Amniotic epithelial cell (primary cell): Measurements from ENCODE around the gene DNAH14.
"Not testable (repeated sequence)": the region's sequence is repeated elsewhere in the genome, so short reads cannot be mapped to it uniquely, and the experiment has no call there.

Experiments
- DNase-seq: peaks from one replicate; pipeline ENCODE4 v3.0.0-alpha.2; 2010; ENCODE audit warnings: low read depth

The DNAH14 gene

DNA sequence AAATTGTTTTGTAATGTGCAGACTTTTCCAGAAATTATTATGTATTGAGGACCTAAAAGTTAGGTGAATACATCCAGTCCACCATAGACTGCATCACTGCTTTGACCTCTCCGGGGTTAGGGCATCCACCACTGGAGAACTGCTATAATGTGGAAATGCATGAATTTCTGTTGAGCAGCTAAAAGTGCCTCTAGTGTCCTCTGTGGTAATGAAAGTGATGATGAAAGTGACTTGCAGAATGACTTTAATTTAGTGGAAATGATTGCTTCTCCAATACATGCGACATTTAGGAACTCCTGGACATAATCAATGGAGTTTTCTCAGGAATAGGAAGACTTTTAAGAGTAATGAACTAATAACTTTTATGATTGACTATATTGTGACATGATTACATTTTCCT, 327.6 kb downstream of the DNAH14 start:
- no peak for DNase-seq

DNA sequence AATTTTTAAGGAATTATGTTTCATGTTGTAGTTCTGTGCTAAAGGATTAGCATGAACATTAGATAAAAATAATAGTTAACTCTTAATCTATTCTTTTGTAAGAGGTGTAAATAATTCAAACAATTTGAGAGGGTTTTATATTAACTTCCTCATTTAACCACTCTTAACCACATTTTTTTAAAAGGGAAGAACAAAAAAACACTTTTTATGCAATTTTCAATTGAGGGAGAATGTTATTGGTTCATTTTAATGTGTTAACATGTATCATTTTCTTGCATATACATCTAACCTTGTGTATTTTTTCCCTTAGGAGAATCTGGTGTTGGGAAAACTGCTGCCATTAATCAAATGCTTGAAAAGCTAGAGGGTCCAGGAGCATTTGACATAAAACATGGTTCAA, 329.3 kb downstream of the DNAH14 start:
- DNase-seq = no peak

DNA sequence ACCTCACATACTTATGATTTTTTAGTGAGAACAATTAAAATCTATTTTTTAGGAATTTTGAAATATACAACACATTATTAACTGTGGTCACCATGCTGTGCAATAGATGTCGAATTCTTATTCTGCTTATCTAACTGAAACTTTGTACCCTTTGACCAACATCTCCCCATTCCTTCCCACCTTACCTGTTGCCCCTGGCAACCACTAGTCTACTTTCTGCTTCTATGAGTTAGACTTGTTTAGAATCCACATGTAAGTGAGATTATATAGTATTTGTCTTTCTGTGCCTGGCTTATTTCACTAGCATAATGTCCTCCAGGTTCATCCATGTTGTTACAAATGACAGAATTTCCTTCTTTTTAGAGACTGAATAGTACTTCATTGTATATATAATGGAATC, 330.1 kb downstream of the DNAH14 start:
- DNase-seq = no peak

DNA sequence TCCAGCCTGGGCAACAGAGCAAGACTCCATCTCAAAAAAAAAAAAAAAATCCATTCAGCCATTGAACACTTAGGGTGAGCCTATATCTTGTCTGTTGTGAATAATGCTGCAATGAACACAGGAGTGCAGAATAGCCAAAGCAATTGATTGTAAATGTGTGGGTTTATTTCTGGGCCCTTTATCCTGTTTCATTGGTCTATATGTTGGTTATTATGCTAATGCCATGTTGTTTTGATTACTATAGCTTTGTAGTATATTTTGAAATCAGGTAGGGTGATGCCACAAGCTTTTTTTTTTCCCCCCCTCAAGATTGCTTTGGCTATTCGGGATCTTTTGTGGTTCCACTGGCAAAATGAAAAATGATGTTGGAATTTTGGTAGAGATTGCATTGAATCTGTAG, 330.8 kb downstream of the DNAH14 start:
- DNase-seq = no peak

DNA sequence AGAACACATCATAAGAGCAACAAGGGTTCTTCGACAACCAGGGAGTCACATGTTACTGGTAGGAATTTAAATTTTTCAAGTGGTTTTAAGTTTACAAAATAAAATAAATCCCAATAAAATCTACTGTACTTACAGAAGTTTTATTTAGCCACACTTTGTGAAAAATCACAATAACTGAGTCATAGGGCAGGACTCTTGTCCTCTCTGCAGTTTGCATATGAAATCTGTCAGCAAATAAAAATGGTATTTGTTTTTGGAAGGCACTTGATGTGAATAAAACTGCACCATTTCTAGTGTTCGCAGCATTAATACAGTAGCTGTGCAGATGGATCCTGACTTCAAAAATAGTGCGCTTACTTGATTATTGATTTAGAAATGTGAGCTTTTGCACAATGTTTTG, 348.0 kb downstream of the DNAH14 start:
- no peak for DNase-seq

DNA sequence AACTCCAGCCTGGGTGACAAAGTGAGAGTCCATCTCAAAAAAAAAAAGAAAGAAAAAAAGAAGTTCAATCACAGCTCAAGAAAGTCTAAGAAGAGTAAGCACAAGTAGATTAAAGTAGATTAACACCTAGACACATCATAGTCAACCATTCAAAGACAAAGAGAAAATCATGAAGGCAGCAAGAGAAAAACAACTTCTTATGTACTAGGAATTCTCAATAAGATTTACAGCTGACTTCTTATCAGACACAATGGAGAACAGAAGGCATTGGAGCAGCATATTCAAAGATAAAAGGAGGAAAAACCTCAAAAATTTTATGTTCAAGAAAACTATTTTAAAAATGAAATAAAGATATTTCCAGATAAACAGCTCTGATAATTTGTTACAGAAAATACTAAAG, 351.1 kb downstream of the DNAH14 start:
- DNase-seq = peak; percentile 3

DNA sequence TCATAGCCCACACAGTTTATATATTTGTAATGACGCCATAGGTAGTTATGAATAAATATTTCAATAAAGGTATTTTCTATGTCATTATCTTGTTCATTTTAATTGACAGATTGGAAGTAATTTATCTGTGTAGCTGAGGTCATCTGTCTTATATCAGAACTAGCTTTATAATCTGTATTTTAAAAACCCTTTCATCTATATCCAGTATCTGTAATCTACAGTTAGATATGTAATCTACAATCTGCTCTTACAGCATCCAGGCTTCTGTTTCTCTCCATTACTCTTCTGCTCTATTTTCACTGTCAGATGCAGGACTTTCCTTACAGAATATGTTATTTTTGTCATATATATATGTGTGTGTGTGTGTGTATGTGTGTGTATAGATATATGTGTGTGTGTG, 360.8 kb downstream of the DNAH14 start:
- DNase-seq = no peak

DNA sequence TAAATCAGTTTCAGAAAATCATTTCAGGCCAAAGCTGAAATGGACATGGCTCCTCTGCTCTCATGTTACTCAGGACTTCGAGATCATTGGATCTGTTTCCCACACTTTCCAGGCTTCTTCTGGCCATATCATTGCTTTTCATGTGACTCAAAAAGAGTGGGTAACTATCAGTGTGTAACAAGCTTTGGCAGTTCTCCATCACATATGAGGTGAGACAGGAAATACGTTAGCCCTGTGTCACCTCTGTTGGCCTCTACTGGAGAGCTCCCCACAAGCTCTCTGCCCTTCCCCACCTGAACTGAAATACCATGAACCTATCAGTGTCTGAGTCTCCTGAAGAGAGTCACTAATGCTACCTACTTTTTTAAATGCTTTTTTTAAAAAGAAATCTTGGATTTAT, 370.1 kb downstream of the DNAH14 start:
- DNase-seq = peak; percentile 12

DNA sequence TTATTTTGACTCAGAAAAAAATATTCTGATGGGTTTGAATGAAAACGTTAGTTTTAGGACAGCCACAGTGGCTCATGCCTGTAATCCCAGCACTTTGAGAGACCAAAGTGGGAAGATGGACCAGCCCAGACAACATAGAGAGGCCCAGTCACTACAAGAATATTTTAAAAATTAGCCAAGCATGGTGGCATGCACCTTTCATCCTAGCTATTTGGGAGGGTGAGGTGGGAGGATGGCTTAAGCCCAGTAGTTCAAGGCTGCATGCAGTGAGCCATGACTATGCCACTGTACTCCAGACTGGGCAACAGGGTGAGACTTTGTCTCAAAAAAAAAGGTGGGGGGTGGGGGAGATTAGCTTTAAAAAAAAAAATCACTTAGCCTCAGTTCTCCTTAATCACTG, 370.9 kb downstream of the DNAH14 start:
- DNase-seq = no peak

DNA sequence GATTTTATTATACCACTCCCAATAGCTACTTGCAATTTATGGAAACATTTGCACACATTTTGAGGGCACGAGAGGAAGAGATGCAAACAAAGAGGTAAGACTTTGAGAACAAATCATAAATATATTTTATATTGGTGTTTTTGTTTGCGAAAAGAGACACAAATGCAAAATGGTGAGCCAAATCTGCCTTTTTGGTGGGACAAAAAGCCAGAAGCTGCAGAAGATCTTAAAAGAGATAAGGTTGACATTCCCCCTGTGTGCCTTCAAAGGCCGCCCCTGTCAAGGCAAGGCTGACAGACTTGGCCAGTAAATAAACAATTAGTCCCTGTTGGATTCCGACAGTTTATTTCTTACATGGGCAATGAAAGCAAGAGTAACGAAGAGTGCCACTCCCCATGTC, 375.5 kb downstream of the DNAH14 start:
- DNase-seq = no peak

DNA sequence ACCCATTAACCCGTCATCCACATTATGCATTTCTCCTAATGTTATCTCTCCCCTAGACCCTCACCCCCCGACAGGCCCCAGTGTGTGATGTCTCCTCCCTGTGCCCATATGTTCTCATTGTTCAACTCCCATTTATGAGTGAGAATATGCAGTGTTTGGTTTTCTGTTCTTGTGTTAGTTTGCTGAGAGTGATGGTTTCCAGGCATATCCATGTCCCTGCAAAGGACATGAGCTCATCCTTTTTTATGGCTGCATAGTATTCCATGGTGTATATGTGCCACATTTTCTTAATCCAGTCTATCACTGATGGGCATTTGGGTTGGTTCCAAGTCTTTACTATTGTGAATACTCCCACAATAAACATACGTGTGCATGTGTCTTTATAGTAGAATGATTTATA, 381.1 kb downstream of the DNAH14 start:
- not testable (repeated sequence) for DNase-seq

DNA sequence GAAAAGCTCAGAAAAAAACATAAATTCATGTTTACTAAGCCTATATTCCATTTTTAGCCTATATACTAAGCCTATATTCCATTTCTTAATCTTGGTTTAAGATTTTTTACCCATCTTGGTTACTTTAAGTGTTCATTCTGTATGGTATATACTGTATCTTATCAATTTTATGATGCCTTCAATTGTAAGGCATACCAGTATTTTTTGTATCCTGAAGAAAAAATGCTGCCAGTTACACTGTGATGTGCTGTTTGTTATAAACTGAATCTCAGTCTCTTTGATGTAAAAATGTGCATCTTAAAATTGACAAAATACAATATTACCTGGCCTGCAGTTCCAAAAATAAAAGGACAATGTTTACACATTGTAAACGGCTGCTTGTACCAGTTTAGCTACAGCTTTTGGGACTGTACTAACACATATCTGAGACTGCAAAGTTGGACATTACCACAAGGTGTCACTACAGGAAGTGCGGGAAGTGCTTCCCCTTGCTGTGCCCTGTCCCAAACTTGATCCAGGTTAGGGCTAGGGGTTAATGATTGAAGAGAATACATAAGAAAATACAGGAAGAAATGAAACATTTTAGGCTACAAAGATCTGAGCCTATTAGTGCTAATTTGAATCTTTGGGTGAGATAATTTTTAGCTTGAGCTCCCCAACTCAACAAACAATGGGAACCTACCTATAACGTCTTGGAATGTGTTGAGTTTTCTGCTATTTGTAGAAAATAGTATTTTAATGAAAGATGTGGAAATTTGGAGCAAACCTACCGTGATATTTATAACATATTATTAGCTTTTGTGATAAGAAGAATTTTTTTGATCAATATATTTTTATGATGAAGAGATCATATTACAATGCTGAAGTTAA, 389.5 kb downstream of the DNAH14 start:
- peak; percentile 37 for DNase-seq

DNA sequence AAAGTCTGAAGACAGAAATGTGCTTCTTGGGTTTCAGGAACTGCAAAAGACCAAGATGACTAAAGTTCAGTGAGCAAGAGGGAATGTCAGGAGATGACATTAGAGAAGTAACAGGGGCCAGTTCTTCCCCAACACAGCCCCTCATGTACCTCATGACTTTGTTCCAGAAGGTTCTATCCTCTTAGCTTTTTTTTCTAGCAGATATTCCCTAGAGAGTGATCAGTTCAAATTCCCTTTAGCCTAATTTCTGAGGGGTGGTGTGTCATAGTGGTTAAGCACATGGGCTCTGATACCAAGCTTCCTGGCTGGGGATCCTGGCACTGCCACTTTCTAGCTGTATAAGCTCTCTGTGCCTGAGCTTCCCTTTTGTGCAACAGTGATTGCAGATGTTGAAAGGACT, 390.4 kb downstream of the DNAH14 start:
- peak; percentile 22 for DNase-seq

DNA sequence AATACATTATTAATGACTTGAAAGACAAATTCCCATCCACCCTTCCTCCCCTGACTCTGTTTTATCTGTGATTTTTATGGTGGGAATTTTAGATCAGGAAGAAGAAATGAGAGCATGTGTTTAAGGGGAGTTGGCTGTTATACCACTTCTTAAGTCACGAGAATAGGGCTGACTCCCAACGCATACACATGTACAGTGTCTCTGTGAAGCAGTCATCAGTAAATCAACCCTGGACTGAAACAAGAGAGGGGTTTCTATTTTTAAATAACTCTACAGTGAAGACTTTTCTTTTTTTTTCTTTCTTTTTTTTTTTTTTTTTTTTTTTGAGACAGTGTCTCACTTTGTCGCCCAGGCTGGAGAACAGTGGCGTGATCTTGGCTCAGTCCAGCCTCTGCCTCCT, 392.3 kb downstream of the DNAH14 start:
- no peak for DNase-seq

DNA sequence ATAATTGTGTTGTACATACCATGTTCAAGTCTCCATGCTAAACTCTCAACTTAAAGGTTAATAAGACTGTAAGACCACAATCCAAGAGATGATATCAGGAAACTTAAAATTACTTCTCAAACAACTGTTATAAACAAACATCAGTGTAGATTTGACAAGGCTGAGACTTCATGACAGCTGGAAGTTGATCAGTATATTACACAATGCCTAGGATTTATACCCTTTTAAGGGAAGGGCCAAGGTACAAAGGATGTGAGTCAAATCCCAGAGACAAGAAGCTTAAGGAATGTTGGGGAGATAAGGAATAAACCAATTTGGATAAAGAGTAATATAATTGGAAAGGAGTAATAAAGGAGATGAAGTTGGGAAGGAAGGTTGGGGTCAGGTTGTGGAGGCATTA, 399.6 kb downstream of the DNAH14 start:
- DNase-seq = peak; percentile 55

DNA sequence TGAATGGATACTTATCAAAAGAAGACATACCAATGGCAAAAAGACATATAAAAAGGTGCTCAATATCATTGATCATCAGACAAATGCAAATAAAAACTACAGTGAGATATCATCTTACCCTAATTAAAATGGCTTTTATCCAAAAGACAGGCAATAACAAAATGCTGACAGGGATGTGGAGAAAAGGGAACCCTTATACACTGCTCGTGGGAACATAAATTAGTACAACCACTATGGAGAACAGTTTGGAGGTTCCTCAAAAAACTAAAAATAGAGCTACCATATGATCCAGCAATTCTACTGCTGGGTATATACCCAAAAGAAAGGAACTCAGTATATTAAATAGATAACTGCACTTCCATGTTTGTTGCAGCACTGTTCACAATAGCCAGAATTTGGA, 400.5 kb downstream of the DNAH14 start:
- DNase-seq = not testable (repeated sequence)

DNA sequence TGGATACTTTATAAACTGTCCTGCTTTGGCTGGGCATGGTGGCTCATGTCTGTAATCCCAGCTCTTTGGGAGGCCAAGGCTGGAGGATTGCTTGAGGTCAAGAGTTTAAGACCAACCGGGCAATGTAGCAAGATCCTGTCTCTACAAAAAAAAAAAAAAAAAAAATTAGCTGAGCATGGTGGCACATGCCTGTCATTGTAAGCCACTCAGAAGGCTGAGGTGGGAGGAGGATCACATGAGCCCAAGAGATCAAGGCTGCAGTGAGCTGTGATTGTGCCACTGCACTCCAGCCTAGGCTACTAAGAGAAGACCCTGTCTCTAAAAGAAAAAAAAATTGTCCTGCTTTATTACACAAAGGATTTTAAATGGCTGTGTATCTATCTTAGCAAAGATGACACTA, 403.2 kb downstream of the DNAH14 start:
- DNase-seq = no peak

DNA sequence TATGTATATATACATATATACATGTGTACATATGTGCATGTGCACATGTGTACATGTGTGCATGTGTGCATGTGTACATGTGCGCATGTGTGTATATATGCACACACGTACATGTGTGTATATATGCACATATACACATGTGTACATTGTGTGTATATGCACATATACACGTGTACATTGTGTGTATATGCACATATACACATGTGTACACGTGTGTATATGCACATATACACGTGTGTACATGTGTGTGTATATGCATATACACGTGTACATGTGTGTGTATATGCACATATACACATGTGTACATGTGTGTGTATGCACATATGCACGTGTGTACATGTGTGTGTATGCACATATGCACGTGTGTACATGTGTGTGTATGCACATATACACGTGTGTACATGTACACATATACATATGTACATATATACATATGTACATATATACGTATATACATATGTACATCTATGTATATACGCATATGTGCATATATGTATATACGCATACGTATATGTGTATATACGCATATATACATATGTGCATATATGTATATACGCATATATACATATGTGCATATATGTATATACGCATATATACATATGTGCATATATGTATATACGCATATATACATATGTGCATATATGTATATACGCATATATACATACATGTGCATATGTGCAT, 405.8 kb downstream of the DNAH14 start:
- DNase-seq = not testable (repeated sequence)

DNA sequence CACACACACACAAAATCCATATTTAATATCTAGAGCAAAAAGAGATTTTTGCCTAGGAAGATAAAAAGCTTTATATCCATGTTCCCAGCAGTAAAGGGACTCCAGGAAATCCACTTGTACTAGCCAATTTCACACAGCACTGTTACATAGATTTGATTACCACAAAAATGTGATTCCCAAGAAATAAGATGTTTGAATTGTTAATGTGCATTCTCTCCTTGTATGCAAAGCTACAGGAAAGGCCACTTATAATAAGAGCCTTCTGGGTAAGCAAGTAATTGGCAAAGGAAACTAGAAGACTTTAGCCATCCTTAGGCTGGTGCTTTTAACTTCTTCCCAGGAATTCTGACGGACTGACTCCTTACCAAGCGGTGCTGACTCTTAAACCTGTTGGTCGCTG, 409.1 kb downstream of the DNAH14 start:
- DNase-seq = no peak

DNA sequence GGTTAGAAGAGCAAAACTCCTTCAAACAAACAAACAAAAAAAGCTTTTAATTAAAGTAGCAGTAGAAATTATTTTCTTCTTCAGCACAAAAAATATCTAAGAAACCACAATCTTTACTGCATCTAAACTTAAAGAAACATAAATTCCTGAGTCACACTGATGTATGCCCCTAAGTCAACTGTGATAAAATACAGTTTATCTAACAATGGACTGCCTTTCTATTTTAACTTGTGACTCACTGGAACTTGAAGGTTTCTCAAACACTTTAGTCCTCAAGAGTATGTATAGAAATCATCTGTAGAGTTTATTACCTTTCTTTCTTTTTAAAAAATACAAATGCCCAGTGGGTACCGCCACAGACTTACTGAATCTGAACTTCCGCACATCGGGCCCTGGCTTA, 412.2 kb downstream of the DNAH14 start:
- peak; percentile 7 for DNase-seq

DNA sequence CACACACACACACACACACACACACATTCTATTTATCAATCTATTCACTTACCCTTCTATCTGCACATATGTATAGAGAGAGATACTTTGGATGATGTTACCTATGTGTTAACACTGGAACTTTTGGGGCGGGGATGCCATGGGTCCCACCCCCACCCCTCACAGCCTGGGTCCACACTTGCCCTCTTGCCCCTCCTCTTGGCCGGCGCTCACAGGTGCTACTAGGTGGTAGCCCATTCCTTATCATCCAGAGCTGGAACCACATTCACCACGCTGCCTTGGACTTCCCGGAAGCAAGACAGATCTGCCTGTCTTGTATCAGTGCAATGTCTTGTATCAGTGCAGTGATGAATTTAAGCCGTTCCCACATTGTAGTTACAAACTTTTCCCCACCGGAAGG, 413.2 kb downstream of the DNAH14 start:
- DNase-seq = no peak

DNA sequence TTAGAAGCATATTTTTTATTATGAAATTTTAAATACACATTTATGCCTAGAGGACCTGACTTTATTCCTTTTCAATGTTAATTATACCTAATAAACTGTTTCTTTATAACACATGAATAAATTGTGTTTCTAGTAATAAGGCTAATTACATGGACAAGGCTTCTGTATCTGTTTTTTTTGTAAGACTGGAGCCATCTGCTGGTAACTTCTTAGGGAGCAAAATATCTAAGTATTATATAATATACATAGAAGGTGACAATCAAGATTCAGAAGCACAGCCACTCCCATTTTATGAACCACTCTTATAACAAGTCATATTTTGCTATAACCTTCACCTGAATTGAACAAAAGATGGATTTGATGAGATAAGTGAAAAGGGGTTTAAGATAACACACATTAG, 414.1 kb downstream of the DNAH14 start:
- DNase-seq = peak; percentile 17

DNA sequence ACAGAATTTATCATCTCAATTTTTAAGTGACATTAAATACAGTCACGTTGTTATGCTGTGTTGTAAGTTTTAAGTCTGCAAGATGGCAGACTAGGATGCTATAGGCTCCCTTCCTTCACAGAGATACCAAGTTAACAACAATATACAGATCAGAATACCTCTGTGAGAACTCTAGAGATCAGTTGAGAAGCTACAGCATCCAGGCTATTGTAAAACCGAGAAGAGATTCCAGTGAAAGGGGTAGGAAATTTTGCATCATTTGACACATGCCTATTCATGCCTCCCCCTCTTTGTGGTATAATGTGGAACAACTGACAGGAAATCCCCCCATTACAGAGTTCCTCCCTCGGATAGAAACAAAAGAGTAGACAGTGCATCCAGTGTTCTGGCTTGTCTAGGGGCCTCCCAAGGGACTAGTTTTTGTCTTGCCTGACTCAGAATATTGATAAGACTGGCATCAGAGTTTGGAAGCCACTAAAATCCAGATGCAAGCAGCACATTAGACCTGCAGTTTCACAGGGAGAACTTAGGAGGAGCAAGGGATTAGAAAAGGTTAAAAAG, 417.7 kb downstream of the DNAH14 start:
- DNase-seq = no peak
